Kidney capillary endothelial cell (primary cell): ENCODE measurements around the gene PISD.
"Not testable (repeated sequence)": the region's sequence is repeated elsewhere in the genome, so short reads cannot be mapped to it uniquely, and the experiment has no call there.

Experiments used
- DNase-seq: peaks from one replicate; pipeline ENCODE4 v3.0.0-alpha.2; 2018; ENCODE audit warnings: low spot score

The PISD gene

GRCh38 chr22:31661851-31662667, at the start of gene PISD:
PISD (minus strand) TSS chr22:31662215; CDS start chr22:31662208, 7 bp downstream.
- DNase-seq = peak; percentile 90

DNA sequence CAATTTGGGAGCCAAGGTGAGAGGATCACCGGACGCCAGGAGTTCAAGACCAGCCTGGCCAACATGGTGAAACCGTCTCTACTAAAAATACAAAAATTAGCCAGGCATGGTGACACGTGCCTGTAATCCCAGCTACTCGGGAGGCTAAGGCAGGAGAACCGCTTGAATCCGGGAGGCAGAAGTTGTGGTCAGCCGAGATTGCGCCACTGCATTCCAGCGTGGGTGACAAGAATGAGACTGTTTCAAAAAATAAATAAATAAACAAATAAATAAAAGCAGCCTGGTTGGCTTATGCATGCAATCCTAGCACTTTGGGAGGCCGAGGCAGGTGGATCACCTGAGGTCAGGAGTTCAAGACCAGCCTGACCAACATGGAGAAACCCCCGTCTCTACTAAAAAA, 49.2 kb upstream of the PISD start:
- DNase-seq = not testable (repeated sequence)

DNA sequence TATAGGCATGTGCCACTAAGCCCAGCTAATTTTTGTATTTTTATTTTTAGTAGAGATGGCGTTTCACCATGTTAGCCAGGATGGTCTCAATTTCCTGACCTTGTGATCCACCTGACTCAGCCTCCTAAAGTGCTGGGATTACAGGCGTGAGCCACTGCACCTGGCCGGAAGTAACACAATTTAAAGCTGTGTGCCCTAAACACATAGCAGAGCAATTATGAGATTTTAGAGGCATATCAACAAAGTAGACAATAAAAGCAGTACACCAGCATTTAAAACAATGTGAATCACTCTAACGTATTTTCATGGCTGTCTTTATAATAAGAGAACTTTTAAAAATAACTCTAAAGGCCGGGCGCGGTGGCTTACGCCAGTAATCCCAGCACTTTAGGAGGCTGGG, 45.5 kb upstream of the PISD start:
- DNase-seq = no peak

- peak; percentile 20 for DNase-seq
Measured at GRCh38 chr22:31695423-31695822, 33.4 kb upstream of the PISD start.

DNA sequence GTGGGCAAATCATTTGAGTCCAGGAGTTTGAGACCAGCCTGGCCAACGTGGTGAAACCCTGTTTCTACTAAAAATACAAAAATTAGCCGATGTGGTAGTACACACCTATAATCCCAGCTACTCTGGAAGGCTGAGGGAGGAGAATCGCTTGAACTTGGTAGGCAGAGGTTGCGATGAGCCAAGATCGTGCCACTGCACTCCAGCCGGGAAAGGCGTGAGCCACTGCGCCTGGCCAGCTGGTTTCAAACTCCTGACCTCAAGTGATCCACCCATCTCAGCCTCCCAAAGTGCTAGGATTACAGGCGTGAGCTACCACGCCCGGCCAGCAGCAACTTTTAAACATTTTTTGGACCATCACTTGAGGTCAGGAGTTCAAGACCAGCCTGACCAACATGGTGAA, 32.0 kb upstream of the PISD start:
- not testable (repeated sequence) for DNase-seq

- peak; percentile 7 for DNase-seq
Measured at GRCh38 chr22:31692186-31692886, 30.3 kb upstream of the PISD start.

GRCh38 chr22:31691408-31691807, 29.4 kb upstream of the PISD start:
- DNase-seq = no peak

GRCh38 chr22:31683181-31684105, 21.4 kb upstream of the PISD start:
- no peak for DNase-seq

DNA sequence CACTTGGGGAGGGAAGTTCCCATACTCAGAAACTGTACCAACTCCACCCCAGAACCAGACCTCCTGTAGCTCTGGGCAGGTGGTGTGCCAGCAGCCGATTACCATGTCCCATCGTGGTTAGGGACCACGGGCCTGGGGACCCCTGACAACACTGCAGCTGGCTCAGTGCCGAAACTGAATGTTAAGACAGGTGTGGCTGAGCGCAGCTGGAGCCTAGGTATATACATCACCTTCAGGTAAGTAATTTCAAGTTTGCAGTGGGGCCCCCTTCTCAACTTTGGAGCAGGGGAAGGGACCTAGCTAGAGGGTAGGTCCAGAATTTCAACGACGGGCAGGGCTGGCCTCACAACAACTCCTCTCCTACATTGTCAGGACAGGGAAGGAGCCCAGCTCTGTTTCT, 20.7 kb upstream of the PISD start:
- DNase-seq = no peak

- no peak for DNase-seq
Measured at GRCh38 chr22:31681349-31682345, 19.6 kb upstream of the PISD start.

DNA sequence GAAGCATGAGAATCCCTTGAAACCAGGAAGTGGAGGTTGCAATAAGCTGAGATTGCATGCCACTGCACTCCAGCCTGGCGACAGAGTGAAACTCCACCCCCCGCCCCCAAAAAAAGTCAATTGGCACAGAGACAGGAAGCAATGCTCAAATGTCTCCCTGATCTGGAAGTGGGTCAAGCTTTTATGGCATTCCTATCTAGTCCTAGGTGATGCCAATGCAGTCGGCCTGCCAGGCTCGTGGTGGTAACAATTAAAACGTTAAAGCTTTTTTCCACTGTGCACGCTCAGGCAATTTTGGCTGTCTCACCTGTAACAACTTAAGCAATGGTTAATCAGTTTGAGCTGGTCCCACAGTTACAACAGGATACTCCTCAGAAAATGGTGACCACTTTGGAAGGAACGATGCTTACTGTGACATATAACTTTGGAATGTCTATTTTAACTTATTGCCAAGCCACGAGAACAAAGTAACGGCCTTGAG, 18.9 kb upstream of the PISD start:
- no peak for DNase-seq

GRCh38 chr22:31678748-31679147, 16.7 kb upstream of the PISD start:
- no peak for DNase-seq

DNA sequence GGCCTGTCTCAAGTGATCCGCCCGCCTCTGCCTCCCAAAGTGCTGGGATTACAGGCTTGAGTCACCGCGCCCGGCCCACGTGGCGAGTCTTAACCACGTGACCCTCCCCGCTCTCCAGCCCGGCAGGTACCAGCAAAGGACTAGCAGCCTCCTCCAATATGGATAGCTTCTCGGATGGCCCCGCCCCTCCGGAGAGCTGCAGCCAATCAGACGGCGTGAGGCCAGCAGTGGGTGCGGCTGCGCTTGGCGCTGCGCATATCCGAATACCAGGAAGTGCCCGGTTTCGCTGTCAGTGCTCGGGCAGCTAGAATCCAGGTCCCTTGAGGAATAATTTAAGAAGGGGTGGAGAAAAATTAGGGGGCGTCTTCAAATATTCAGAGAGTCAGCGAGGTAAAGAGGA, 14.7 kb upstream of the PISD start:
- peak; percentile 82 for DNase-seq

DNA sequence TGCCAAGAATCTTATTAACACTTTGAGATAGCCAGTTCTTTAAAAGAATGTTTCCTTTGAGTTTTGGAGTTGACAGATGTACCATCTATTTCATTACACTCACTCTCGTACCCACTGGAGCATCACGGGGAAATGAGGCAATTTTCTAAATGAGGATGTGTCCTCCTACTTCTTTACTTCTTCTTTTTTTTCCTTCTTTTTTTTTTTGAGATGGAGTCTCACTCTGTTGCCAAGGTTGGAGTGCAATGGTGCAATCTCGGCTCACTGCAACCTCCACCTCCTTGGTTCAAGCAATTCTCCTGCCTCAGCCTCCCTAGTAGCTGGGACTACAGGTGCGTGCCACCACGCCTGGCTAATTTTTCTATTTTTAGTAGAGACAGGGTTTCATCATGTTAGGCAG, 12.2 kb upstream of the PISD start:
- not testable (repeated sequence) for DNase-seq

- not testable (repeated sequence) for DNase-seq
Measured at GRCh38 chr22:31668849-31669248, 6.8 kb upstream of the PISD start.

- DNase-seq = no peak
Measured at GRCh38 chr22:31662668-31663037, 638 bp upstream of the PISD start.

GRCh38 chr22:31660860-31661341, 1.1 kb downstream of the PISD start:
- peak; percentile 48 for DNase-seq

GRCh38 chr22:31659246-31659645, 2.8 kb downstream of the PISD start:
- no peak for DNase-seq

GRCh38 chr22:31654408-31654807, 7.6 kb downstream of the PISD start:
- no peak for DNase-seq

DNA sequence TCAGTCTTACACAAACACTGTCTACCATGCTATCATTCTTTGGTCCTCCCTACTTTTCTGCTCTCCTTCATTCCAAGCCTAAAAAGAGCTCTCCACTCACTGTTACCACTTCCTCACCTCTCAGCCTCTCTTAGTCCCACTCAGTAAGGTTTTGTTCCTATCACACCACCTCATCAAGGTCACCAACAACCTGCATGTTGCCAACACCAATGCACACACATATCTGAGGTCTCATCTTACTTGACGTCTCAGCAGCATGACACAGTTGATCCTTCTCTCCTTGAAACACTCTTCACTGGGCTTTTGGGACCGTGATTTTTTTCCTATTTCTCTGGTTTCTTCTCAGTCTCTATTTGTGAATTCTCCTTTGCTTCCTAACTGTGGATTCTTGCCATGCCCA, 8.1 kb downstream of the PISD start:
- DNase-seq = no peak
